Measurements from ENCODE around the gene PIP5KL1.

- no peak for TF ChIP-seq CTCF (IDR thresholded peaks at IDR 0.05)
- TF ChIP-seq POLR2A (IDR thresholded peaks at IDR 0.05) = no peak
- TF ChIP-seq POLR2AphosphoS5 (IDR thresholded peaks at IDR 0.05) = no peak
- no peak for TF ChIP-seq EP300 (IDR thresholded peaks at IDR 0.05)
Observed at GRCh38 chr9:127934986-127935385, 4.4 kb upstream of the PIP5KL1 start.
